BJ (cell line): ENCODE results near the gene SRSF8. TPM values are rescaled to one million over a fixed set of nuclear protein-coding genes. Genes with fewer than 3 reads are reported as not detected.
"Not testable (repeated sequence)": the region's sequence is repeated elsewhere in the genome, so short reads cannot be mapped to it uniquely, and the experiment has no call there.

ENCODE experiments used
- CTCF ChIA-PET: fragments of 350-600 bp; formaldehyde crosslinking; extraction: SDS; loops from one replicate; lab custom pipeline; 2021; ENCODE audit warnings: antibody characterized with exemption, inconsistent platforms; lab: Yijun Ruan, JAX
- POLR2A ChIA-PET: fragments of 300-600 bp; sonication (Branson Sonifier 250); formaldehyde crosslinking; extraction: SDS; loops from one replicate; lab custom pipeline; 2021; ENCODE audit warnings: antibody characterized with exemption; lab: Charles Lee
- DNase-seq: peaks from one replicate; pipeline ENCODE4 v3.0.0-alpha.2; 2011; ENCODE audit warnings: low read depth
- H3K27me3 ChIP-seq: 2 replicates; pipeline ENCODE4 v1.6.0; 2011; ENCODE audit warnings: low read length; ENCODE audit not compliant: control insufficient read depth, insufficient read depth
- H3K36me3 ChIP-seq: 2 replicates; pipeline ENCODE4 v1.5.1; 2011; ENCODE audit warnings: low read length; ENCODE audit not compliant: control insufficient read depth, insufficient read depth
- H3K4me3 ChIP-seq: 2 replicates; pipeline ENCODE4 v1.5.1; 2011; ENCODE audit warnings: low read depth, mild to moderate bottlenecking, control low read depth, low read length
- polyA minus RNA-seq: library from RNA; depleted of rRNA, polyadenylated mRNA; stranded (reverse); fragments of >200 nt; gene quantifications from 2 replicates; pipeline ENCODE4 v1.2.3, GENCODE V29; 2011; rRNA and poly(A)+ RNA removed
- polyA plus RNA-seq: library from polyadenylated mRNA; depleted of rRNA; stranded (reverse); fragments of >200 nt; gene quantifications from 2 replicates; pipeline ENCODE4 v1.2.3, GENCODE V29; 2011; rRNA removed
- TF ChIP-seq, protein P1 (sequence below): IDR thresholded peaks from 2 replicates; pipeline ENCODE4 v1.5.1; 2011; ENCODE audit warnings: low read depth, mild to moderate bottlenecking, control low read depth, inconsistent platforms, low read length, moderate library complexity; ENCODE audit not compliant: insufficient read depth

The SRSF8 gene, protein sequence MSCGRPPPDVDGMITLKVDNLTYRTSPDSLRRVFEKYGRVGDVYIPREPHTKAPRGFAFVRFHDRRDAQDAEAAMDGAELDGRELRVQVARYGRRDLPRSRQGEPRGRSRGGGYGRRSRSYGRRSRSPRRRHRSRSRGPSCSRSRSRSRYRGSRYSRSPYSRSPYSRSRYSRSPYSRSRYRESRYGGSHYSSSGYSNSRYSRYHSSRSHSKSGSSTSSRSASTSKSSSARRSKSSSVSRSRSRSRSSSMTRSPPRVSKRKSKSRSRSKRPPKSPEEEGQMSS
- polyA plus RNA-seq: 18.9 and 25.7 TPM in 2 replicates
- 10.9 and 11.5 TPM in 2 replicates for polyA minus RNA-seq

DNA sequence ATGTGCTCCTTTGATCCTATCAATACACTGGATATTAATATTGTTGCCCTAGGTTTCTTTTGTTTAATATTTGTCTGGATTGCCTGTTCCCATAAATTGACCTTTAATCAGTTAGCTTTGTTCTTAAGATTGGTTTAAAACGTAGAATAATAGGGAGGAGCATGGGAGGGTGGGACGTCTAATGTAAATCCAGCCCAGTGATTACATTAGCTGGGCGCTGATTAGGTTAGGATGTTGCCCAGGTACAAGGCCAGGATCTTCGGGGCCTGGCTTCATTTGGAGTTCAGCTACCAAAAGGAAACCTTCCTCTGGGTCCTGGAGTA, at the start of gene SRSF8:
Gene SRSF8, plus strand, starts transcription at position 204 of the 323 bp plus-strand sequence. CDS start 308 bp downstream, outside the sequence.
- TF ChIP-seq, protein P1, sequence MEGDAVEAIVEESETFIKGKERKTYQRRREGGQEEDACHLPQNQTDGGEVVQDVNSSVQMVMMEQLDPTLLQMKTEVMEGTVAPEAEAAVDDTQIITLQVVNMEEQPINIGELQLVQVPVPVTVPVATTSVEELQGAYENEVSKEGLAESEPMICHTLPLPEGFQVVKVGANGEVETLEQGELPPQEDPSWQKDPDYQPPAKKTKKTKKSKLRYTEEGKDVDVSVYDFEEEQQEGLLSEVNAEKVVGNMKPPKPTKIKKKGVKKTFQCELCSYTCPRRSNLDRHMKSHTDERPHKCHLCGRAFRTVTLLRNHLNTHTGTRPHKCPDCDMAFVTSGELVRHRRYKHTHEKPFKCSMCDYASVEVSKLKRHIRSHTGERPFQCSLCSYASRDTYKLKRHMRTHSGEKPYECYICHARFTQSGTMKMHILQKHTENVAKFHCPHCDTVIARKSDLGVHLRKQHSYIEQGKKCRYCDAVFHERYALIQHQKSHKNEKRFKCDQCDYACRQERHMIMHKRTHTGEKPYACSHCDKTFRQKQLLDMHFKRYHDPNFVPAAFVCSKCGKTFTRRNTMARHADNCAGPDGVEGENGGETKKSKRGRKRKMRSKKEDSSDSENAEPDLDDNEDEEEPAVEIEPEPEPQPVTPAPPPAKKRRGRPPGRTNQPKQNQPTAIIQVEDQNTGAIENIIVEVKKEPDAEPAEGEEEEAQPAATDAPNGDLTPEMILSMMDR: no peak
- Histone ChIP-seq H3K4me3 (peak within 1 kb of the TSS; percentile 62), H3K36me3 (no peaks in the 10 kb centered on the region), H3K27me3 (no peaks in the 10 kb centered on the region)
- ChIA-PET POLR2A (interaction anchor here (0.6 kb wide), 1 partner anchor 178 kb away, joined by 6 read pairs; no protein-coding TSS in a partner anchor), CTCF (interaction anchor here (0.7 to 11.1 kb wide), 14 partner anchors 8 to 1361 kb away, joined by 3 to 128 read pairs (median 4); partner anchors contain the start of gene ENDOD1)
- DNase-seq: no peak

DNA sequence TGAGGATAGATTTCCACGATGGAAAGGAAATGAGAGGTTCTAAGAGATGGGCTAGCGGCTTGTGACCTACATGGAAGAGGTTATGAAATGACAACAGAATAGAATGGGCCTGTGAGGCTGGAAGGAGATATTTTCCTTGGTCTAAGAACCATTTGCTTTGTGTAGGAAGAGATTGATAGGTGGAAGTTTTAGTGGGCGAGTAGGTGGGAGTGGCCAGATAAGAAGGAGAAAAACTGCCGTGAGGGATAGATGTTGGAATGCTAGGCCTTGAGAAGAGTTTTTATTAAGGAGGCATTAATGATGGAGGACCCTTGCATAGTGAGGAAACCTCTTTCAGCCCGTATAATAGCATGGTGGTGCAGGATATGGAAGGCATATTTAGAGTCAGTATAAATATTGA, 45.3 kb upstream of the SRSF8 start:
- DNase-seq, H3K27me3 ChIP-seq, H3K4me3 ChIP-seq, CTCF ChIA-PET, POLR2A ChIA-PET, H3K36me3 ChIP-seq: not testable (repeated sequence)

DNA sequence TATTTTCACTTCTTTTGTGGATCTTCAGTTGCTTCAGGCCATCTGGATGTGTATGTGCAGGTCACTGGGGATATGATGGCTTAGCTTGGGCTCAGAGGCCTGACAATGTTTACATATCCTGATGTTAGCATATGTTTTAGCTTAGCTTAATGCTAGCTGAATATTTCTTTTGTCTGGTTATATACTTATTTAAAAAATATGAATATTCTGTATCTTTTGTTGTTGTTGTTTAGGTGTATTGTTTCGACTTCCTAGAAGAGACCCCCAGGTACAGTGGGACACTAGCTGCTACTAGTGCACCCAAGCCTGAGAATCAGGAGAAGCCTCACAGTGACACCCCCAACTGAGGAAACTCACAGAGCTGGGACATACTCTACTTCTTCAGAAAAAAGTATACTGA, 41.8 kb upstream of the SRSF8 start, which contains the start of gene KDM4E:
Gene KDM4E, plus strand, starts transcription at position 301 of the 400 bp plus-strand sequence. CDS start 300 bp downstream, outside the sequence.
- no peak within 1 kb of the TSS for H3K4me3 ChIP-seq
- ChIA-PET CTCF (no interaction called here), POLR2A (no interaction called here)
- TF ChIP-seq, protein P1: no peak
- no peak for DNase-seq
- H3K36me3 ChIP-seq: no peaks in the 10 kb centered on the region
- no peaks in the 10 kb centered on the region for H3K27me3 ChIP-seq

DNA sequence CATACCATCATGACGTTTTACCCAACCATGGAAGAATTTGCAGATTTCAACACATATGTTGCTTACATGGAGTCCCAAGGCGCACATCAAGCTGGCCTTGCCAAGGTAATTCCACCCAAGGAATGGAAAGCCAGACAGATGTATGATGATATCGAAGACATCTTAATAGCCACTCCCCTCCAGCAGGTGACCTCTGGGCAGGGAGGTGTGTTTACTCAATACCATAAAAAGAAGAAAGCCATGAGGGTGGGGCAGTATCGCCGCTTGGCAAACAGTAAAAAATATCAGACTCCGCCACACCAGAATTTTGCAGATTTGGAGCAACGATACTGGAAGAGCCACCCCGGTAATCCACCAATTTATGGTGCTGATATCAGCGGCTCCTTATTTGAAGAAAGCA, 41.1 kb upstream of the SRSF8 start:
- H3K27me3 ChIP-seq, POLR2A ChIA-PET, DNase-seq, H3K36me3 ChIP-seq, H3K4me3 ChIP-seq, CTCF ChIA-PET: not testable (repeated sequence)

DNA sequence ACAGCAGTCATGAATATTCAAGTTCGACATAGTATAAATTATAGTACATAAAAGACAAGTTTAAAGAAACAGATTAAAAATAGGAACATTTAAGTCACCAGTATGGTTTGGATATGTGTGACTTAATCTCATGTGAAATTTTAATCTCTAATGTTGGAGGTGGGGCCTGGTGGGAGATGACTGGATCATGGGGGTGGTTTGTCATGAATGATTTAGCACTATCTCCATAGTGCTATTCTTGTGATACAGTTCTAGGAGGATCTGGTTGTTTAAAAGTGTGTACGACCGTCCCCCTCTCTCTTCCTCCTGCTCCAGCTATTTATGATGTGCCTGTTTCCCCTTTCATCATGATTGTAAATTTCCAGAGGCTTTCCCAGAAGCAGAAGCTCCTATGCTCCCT, 38.4 kb upstream of the SRSF8 start:
- H3K27me3 ChIP-seq: no peaks in the 10 kb centered on the region
- DNase-seq: no peak
- ChIA-PET POLR2A (no interaction called here), CTCF (interaction anchor here (0.7 kb wide), 1 partner anchor 452 kb away, joined by 3 read pairs; no protein-coding TSS in a partner anchor)
- TF ChIP-seq, protein P1: no peak
- no peaks in the 10 kb centered on the region for H3K36me3 ChIP-seq
- no peak overlapping the region for H3K4me3 ChIP-seq

DNA sequence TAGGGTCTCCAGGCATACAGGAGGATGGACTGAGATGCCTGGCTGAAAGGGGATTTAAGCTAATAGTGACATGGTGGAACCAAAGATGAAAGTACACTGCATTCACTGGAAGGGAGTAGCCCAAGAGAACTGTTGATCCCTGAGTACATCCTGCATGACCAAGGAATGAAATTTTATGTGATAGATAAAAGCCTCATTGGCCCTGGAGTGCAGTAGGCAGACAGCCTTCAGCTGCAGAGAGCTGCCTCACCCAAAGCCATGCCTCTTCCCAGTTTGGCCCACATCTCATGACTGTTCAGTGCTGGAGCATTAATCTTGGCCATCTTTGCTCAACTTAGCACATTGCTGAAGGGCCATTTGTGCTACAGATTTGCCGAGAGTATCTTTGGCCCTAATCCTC, 33.7 kb upstream of the SRSF8 start:
- POLR2A ChIA-PET: no interaction called here
- H3K36me3 ChIP-seq: no peaks in the 10 kb centered on the region

More for the DNA sequence above, 33.7 kb upstream of the SRSF8 start:
- no peaks in the 10 kb centered on the region for H3K27me3 ChIP-seq
- TF ChIP-seq, protein P1: no peak
- CTCF ChIA-PET: no interaction called here
- no peak overlapping the region for H3K4me3 ChIP-seq
- no peak for DNase-seq
